ENCODE results near the gene PYM1. TPM values are rescaled to one million over a fixed set of nuclear protein-coding genes. Genes with fewer than 3 reads are reported as not detected.

PYM1 gene
- total RNA-seq, 2 experiments from 2014 or later: 24.6 to 30.2 TPM

DNA sequence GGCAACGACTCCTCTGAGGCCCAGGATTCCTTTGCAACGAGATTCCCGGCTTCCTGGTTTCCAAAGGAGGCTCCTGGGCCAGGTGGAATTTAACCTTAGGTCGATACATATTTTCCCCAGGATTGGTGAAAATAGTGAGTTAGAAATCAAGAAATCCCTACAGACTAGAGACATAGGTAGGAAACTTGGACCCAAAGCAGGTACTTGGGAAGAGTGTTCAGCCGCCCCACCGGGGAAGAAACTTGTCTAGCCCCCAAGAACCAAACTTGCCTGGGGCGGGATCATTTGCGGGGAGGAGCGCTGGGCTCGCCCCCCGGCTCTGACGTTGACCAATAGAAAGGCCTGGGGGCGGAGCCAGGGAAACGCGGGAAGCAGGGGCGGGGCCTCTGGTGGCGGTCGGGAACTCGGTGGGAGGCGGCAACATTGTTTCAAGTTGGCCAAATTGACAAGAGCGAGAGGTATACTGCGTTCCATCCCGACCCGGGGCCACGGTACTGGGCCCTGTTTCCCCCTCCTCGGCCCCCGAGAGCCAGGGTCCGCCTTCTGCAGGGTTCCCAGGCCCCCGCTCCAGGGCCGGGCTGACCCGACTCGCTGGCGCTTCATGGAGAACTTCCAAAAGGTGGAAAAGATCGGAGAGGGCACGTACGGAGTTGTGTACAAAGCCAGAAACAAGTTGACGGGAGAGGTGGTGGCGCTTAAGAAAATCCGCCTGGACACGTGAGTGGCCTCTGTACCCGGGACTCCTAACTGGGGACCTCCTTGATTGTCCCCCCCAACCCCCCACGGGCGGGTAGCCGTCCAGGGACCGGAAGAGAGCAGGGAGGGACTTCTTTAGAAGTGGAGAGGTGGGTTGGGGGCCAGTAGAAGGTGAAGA, 39.0 kb upstream of the PYM1 start, which contains the start of gene CDK2:
CDK2 (plus strand) TSS at position 423 of the 874 bp plus-strand sequence; CDS start at position 602, 179 bp downstream.
- peak within 1 kb of the TSS; percentile 99 for H3K4me3 Mint-ChIP-seq
- POLR2A ChIA-PET: interaction anchor here (0.7 to 1.0 kb wide), 3 partner anchors 137 to 225 kb away, joined by 3 to 4 read pairs (median 4); partner anchors contain the start of gene PA2G4
- CTCF ChIA-PET: interaction anchor here (1.6 kb wide), 1 partner anchor 228 kb away, joined by 3 read pairs; no protein-coding TSS in a partner anchor
- H3K27me3 Mint-ChIP-seq: no peaks in the 10 kb centered on the region
- ATAC-seq (peak; percentile 98), DNase-seq (peak; percentile 94)
- no peaks in the 10 kb centered on the region for H3K9me3 Mint-ChIP-seq (ENCODE audit: low read depth)
- H3K27ac Mint-ChIP-seq: peak within 1 kb of the TSS; percentile 94
- peaks cover 28% of the 10 kb centered on the region for H3K36me3 Mint-ChIP-seq (ENCODE audit: low read depth)
- peaks cover 30% of the 10 kb centered on the region for H3K4me1 Mint-ChIP-seq
- intact Hi-C loops (cut with DNase I, micrococcal nuclease): loop anchor here in 1 of 2 experiments (1.0 to 2.0 kb wide), 2 partner anchors 137 to 150 kb away; partner anchors contain the start of genes DNAJC14 and SARNP

DNA sequence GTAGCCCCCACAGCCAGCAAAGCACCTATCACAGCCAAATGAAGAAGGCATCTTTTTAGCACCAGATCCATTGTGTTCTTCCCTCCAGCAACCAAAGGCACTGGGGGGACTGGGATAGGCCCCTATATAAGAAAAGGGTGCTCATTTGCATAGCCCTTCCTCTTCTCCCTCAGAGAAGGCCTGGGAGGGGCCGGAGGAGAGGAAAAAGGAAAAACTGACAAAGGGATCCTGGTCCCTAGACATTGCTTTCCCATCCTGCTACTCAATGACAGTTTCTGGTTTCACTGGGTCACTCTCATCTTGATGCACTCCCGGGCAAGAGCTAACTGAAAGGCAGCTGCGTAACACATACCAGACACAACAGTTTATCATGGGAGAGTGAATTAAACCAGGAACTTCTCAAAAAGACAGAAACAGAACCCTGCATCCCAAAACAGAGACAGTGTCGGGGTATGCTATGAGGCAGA, 38.3 kb upstream of the PYM1 start, which contains the start of gene PMEL:
PMEL (minus strand) TSS at position 102 of the 467 bp plus-strand sequence; CDS start at position 71, 31 bp downstream.
- DNase-seq (no peak), ATAC-seq (peak; percentile 5)
- peaks cover 25% of the 10 kb centered on the region for H3K36me3 Mint-ChIP-seq (ENCODE audit: low read depth)
- intact Hi-C loops (cut with DNase I, micrococcal nuclease): loop anchor here in 1 of 2 experiments (1.0 to 2.0 kb wide), 2 partner anchors 137 to 149 kb away; partner anchors contain the start of genes DNAJC14 and SARNP
- no peaks in the 10 kb centered on the region for H3K9me3 Mint-ChIP-seq (ENCODE audit: low read depth)
- no peaks in the 10 kb centered on the region for H3K27me3 Mint-ChIP-seq
- POLR2A ChIA-PET: no interaction called here
- peaks cover 30% of the 10 kb centered on the region for H3K4me1 Mint-ChIP-seq
- H3K27ac Mint-ChIP-seq: peak within 1 kb of the TSS; percentile 94
- CTCF ChIA-PET: interaction anchor here (1.6 kb wide), 1 partner anchor 227 kb away, joined by 3 read pairs; no protein-coding TSS in a partner anchor
- peak within 1 kb of the TSS; percentile 99 for H3K4me3 Mint-ChIP-seq

DNA sequence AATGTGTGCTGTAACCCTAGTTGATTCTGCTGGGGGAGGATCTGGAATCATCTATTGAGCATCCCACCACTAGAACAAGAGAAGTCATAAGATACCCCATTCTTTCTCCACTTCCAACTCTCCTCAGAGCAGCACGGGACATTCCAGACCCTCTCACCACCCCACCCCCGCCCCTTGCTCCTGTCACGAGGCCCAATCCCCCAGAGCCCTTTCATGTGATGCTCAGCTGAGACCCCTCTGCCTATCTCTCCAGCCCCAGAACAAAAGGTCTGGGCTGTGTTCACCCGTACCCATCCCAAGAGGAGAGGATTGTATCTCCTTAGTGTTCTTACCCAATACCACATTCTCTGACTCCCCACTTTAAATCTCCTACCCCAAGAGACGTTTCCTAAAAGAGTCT, 37.5 kb upstream of the PYM1 start:
- Mint-ChIP-seq H3K27ac (no peak overlapping the region), H3K36me3 (ENCODE audit: low read depth) (peaks cover 23% of the 10 kb centered on the region), H3K27me3 (no peaks in the 10 kb centered on the region), H3K4me1 (peaks cover 30% of the 10 kb centered on the region), H3K9me3 (ENCODE audit: low read depth) (no peaks in the 10 kb centered on the region), H3K4me3 (no peak overlapping the region)
- DNase-seq: no peak
- ChIA-PET POLR2A (interaction anchor here (0.7 kb wide), 1 partner anchor 74 kb away, joined by 3 read pairs; no protein-coding TSS in a partner anchor), CTCF (interaction anchor here (1.6 kb wide), 1 partner anchor 226 kb away, joined by 3 read pairs; no protein-coding TSS in a partner anchor)
- no peak for ATAC-seq
- intact Hi-C loops (cut with DNase I, micrococcal nuclease): no loop called here

DNA sequence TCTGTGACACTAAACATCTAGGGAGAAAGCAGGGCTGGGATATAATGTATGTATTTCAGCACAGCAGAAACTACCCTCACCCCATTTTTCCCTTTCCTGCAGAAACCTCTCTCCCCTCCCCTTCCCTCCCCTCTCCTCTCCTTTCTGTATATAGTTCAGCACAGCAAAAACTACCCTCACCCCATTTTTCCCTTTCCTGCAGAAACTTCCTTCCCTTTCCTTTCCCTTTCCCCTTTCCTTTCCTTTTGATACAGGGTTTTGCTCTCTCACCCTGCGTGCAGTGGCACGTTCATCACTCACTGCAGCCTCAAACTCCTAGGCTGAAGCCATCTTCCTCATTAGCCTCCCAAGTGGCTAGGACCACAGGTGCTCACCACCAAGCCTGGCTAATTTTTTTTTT, 36.1 kb upstream of the PYM1 start:
- H3K9me3 Mint-ChIP-seq (ENCODE audit: low read depth): no peaks in the 10 kb centered on the region
- intact Hi-C loops (cut with DNase I, micrococcal nuclease): no loop called here
- ChIA-PET CTCF (no interaction called here), POLR2A (no interaction called here)
- peaks cover 25% of the 10 kb centered on the region for H3K4me1 Mint-ChIP-seq
- H3K27me3 Mint-ChIP-seq: no peaks in the 10 kb centered on the region
- no peak overlapping the region for H3K4me3 Mint-ChIP-seq
- H3K36me3 Mint-ChIP-seq (ENCODE audit: low read depth): peaks cover 16% of the 10 kb centered on the region
- no peak overlapping the region for H3K27ac Mint-ChIP-seq
- no peak for ATAC-seq
- DNase-seq: no peak

GRCh38 chr12:55957106-55957859, 29.6 kb upstream of the PYM1 start:
- CTCF ChIA-PET: interaction anchor here (0.6 to 1.4 kb wide), 5 partner anchors 10 to 1485 kb away, joined by 3 to 5 read pairs (median 4); no protein-coding TSS in a partner anchor
- H3K4me3 Mint-ChIP-seq: no peak overlapping the region
- no peaks in the 10 kb centered on the region for H3K9me3 Mint-ChIP-seq (ENCODE audit: low read depth)
- POLR2A ChIA-PET: interaction anchor here (0.6 to 0.9 kb wide), 2 partner anchors 17 to 104 kb away, joined by 3 read pairs; partner anchors contain the start of gene RAB5B
- DNase-seq (no peak), ATAC-seq (no peak)
- peak overlapping the region; percentile 42 for H3K27ac Mint-ChIP-seq
- peaks cover 18% of the 10 kb centered on the region for H3K4me1 Mint-ChIP-seq
- peaks cover 30% of the 10 kb centered on the region for H3K36me3 Mint-ChIP-seq (ENCODE audit: low read depth)
- intact Hi-C loops (cut with DNase I, micrococcal nuclease): no loop called here
- H3K27me3 Mint-ChIP-seq: no peaks in the 10 kb centered on the region

DNA sequence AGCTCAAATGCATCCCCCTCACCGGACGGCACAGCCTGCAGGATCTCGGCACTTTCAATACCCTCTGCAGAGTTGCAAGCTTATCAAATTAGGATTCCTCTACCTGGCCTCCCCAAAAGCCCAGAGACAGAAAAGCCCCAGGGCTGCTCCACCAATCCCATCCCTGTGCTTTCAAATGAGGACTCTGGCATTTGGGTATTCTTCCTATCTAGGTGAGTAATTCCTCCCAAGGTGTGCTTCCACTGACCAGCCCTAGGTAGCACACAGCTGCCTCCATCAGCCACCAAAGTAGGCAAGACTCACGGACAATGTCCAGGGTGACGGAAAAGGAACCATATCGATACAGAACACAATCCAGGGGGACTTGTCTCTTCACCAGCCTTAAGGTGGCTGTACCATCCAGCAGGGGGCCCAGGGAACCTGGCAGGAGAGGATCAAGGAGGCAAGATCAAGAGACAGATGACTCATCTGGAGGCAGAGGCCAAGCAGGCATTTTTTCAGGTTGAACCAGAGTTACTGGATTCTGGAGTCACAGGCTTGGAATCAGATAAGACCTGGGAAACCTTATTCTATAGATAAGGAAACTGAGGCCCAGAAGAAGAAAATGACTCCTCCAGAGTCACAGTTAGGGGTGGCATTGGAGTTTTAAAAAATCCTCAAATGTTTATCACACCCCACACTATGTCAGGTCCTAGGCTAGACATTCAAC, 28.3 kb upstream of the PYM1 start:
- ChIA-PET POLR2A (interaction anchor here (0.6 to 0.9 kb wide), 3 partner anchors 18 to 102 kb away, joined by 3 read pairs; partner anchors contain the start of gene RAB5B), CTCF (interaction anchor here (0.7 to 2.2 kb wide), 10 partner anchors 9 to 552 kb away, joined by 3 to 10 read pairs (median 4); partner anchors contain the start of gene RAB5B)
- peaks cover 43% of the 10 kb centered on the region for H3K36me3 Mint-ChIP-seq (ENCODE audit: low read depth)
- H3K9me3 Mint-ChIP-seq (ENCODE audit: low read depth): no peaks in the 10 kb centered on the region
- H3K27ac Mint-ChIP-seq: no peak overlapping the region
- peak; percentile 75 for ATAC-seq
- H3K4me3 Mint-ChIP-seq: no peak overlapping the region
- intact Hi-C loops (cut with DNase I, micrococcal nuclease): no loop called here
- no peaks in the 10 kb centered on the region for H3K27me3 Mint-ChIP-seq
- DNase-seq: peak; percentile 76
- H3K4me1 Mint-ChIP-seq: peaks cover 18% of the 10 kb centered on the region

DNA sequence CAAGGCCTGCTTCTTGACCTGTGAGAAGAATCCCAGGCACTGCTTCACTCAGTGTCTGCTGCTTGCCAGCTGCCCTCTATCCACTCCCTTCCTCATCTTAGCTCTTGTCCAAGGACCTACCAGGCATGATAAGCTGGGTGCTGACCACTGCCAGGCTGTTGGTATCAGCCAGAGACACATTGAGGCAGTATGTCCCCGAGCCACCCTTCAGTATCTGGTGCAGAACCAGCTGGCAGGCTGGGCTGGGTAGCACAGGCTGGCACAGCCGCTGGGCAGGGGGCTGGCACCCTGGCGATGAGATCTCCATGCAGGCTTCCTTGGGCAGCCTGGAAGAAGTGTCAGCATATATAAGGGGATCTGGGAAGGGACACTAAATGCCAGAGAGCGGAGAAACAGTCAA, 27.6 kb upstream of the PYM1 start:
- no peak overlapping the region for H3K4me3 Mint-ChIP-seq
- intact Hi-C loops (cut with DNase I, micrococcal nuclease): no loop called here
- ATAC-seq (peak; percentile 4), DNase-seq (no peak)
- peaks cover 45% of the 10 kb centered on the region for H3K36me3 Mint-ChIP-seq (ENCODE audit: low read depth)
- ChIA-PET CTCF (interaction anchor here (0.7 to 2.2 kb wide), 7 partner anchors 11 to 553 kb away, joined by 3 to 10 read pairs (median 3); partner anchors contain the start of gene RAB5B), POLR2A (no interaction called here)
- H3K27me3 Mint-ChIP-seq: no peaks in the 10 kb centered on the region
- H3K27ac Mint-ChIP-seq: no peak overlapping the region
- no peaks in the 10 kb centered on the region for H3K9me3 Mint-ChIP-seq (ENCODE audit: low read depth)
- peaks cover 18% of the 10 kb centered on the region for H3K4me1 Mint-ChIP-seq

- ATAC-seq: peak; percentile 83
- intact Hi-C loops (cut with DNase I, micrococcal nuclease): no loop called here
- H3K4me1 Mint-ChIP-seq: peaks cover 41% of the 10 kb centered on the region
- H3K9me3 Mint-ChIP-seq (ENCODE audit: low read depth): no peaks in the 10 kb centered on the region
- peak overlapping the region; percentile 89 for H3K27ac Mint-ChIP-seq
- CTCF ChIA-PET: interaction anchor here (0.8 to 2.1 kb wide), 4 partner anchors 10 to 191 kb away, joined by 3 to 5 read pairs (median 4); no protein-coding TSS in a partner anchor
- DNase-seq: no peak
- POLR2A ChIA-PET: no interaction called here
- H3K36me3 Mint-ChIP-seq (ENCODE audit: low read depth): peaks cover 73% of the 10 kb centered on the region
- no peaks in the 10 kb centered on the region for H3K27me3 Mint-ChIP-seq
- no peak overlapping the region for H3K4me3 Mint-ChIP-seq
Observed at GRCh38 chr12:55946553-55946952, 18.9 kb upstream of the PYM1 start.

DNA sequence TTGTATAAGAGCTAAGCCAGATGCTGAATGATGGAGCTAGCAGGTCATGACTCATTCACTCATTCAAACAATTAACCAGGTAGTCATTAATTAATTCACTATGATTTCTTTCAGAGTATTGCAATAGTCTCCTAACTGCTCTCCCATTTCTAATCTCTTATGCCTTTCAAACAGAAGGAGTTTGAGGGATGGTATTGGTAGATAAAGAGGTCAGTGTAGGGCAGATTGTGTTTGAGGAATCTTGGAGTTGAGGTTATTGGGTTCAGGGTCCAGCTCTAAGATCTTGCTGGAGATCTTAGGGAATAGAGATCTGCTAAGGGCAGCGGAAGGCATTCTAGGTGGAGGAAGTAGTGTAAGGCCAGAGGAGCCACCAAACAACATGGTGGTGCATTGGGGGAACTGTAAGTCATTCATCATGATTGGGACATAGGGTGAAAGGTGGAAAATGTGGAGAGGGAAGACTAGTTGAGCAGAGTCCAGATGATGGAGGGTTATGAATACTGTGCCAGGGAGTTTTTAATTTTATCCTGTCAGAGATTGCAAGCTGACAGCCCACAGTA, 15.0 kb upstream of the PYM1 start:
- peaks cover 72% of the 10 kb centered on the region for H3K4me1 Mint-ChIP-seq
- ATAC-seq (no peak), DNase-seq (no peak)
- ChIA-PET CTCF (interaction anchor here (0.9 to 5.8 kb wide), 9 partner anchors 9 to 204 kb away, joined by 3 to 69 read pairs (median 4); partner anchors contain the start of genes ORMDL2, PYM1, RAB5B and SARNP), POLR2A (no interaction called here)
- intact Hi-C loops (cut with DNase I, micrococcal nuclease): no loop called here
- peaks cover 89% of the 10 kb centered on the region for H3K36me3 Mint-ChIP-seq (ENCODE audit: low read depth)
- no peaks in the 10 kb centered on the region for H3K9me3 Mint-ChIP-seq (ENCODE audit: low read depth)
- H3K4me3 Mint-ChIP-seq: no peak overlapping the region
- peak overlapping the region; percentile 35 for H3K27ac Mint-ChIP-seq
- H3K27me3 Mint-ChIP-seq: no peaks in the 10 kb centered on the region

DNA sequence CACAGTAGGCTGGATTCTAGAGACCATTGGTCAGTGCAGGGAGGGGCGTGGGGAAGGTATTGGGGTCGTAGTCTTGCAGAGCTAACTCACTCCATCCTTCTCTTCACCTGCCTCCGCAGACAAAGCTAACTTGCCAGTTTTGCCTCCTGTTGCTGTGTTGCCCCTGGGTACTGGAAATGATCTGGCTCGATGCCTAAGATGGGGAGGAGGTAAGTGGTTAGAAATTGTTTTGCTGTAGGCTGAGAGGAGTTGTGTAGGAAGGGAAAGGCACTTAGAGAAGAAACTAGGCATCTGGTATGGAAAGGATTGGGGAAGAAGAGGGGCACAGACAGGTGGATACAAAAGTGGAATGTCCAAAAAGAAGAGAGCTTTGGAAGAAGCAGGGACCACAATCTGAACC, 14.4 kb upstream of the PYM1 start:
- ATAC-seq (no peak), DNase-seq (no peak)
- Mint-ChIP-seq H3K36me3 (ENCODE audit: low read depth) (peaks cover 90% of the 10 kb centered on the region), H3K27ac (peak overlapping the region; percentile 66), H3K4me1 (peaks cover 73% of the 10 kb centered on the region), H3K9me3 (ENCODE audit: low read depth) (no peaks in the 10 kb centered on the region), H3K27me3 (no peaks in the 10 kb centered on the region), H3K4me3 (no peak overlapping the region)
- intact Hi-C loops (cut with DNase I, micrococcal nuclease): no loop called here
- ChIA-PET POLR2A (no interaction called here), CTCF (interaction anchor here (0.9 to 5.8 kb wide), 9 partner anchors 9 to 203 kb away, joined by 3 to 69 read pairs (median 4); partner anchors contain the start of genes ORMDL2, PYM1, RAB5B and SARNP)

Data from activated CD4-positive, alpha-beta T cell treated with anti-CD3 and anti-CD28 coated beads for 36 hours (primary cell).